Activated CD8-positive, alpha-beta memory T cell treated with anti-CD3 and anti-CD28 coated beads for 48 hours (primary cell): Measurements from ENCODE around the gene COX6B2.
A peak's percentile ranks its signal among the peaks of the same experiment; 100 is the strongest.

ENCODE experiments used
- DNase-seq, 3 experiments: peaks; one replicate each; pipeline ENCODE4 v3.0.0-alpha.2; 2020; ENCODE audit warnings: low read depth in 2 of 3, low spot score in 2 of 3

The COX6B2 gene

DNA sequence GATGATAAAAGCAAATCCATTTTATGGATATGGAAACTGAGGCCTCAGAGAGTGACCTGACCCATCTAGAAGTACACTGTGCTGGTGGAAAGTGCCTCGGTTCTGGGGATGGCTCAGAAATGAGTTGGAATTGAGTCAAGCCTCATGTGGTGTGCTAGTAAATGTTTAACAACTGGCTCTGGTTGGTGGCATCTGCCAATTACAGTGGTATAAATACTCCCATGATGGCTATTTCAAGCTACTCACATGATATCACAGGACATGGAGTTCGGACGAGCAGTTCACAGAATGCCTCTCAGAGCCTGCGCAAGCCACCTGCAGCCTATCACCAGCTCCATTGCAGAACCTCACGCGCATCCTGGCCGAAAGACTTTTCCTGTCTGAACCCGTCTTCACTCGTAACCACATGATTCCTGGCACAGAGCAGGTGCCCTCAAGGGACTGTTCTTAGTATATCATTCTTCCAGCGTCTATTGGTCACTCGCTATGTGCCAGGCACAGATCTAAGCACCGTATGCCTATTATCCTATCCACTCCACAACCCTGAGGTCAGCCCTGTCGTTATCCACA lies 38.5 kb downstream of the COX6B2 start:
- DNase-seq = no peak

GRCh38 chr19:55314396-55314795 lies 40.1 kb downstream of the COX6B2 start:
- no peak for DNase-seq

- no peak for DNase-seq
Observed at GRCh38 chr19:55312621-55313512, 41.7 kb downstream of the COX6B2 start.

GRCh38 chr19:55311797-55312196 lies 42.7 kb downstream of the COX6B2 start:
- DNase-seq = no peak

- DNase-seq = no peak
Observed at GRCh38 chr19:55311397-55311796, 43.1 kb downstream of the COX6B2 start.

GRCh38 chr19:55310498-55310897 lies 44.0 kb downstream of the COX6B2 start:
- DNase-seq = no peak

- no peak for DNase-seq
Observed at GRCh38 chr19:55309448-55309847, 45.1 kb downstream of the COX6B2 start.

GRCh38 chr19:55308281-55308680 lies 46.2 kb downstream of the COX6B2 start:
- no peak for DNase-seq

DNA sequence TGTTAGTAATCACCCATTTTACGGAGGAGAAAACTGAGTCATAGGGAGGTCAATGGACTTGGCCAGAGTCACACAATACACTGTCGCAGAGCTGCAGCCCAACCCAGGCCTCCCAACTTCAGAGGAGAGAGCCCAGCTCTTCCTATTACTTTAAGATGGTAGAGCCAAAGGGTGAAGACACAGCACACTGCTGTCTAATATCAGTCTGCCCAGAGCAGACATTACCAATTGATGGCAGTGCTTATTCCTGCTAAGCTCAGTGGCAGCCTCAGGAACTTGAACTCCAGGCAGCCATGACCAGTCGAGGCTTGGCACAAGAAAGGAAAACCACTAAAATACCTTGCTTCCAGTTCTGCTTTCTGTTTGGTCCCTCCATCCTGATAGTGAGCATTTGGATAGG lies 47.8 kb downstream of the COX6B2 start:
- DNase-seq = no peak

- no peak for DNase-seq
Observed at GRCh38 chr19:55305983-55306562, 48.4 kb downstream of the COX6B2 start.

- DNase-seq = peak in 1 of 3 experiments; percentile 22
Observed at GRCh38 chr19:55305491-55305890, 49.0 kb downstream of the COX6B2 start.

DNA sequence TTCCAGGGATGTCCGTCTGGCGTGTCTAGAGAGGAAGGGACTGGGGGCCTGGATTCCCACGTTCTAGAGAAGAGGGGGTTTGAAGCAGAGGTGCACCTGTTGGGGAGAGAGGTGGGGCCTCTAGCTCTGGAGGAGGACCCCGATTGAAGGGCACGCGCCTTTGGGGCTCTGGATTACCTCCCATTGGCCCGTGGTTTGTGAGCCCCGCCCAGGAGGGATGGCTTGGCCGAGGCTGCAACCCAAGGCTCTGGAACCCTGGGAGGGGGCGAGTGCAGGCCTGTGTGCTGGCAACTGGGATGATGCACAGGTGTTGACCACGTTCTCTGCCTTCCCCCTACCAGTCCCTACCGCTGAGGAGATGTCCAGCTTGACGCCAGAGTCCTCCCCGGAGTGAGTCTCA lies 49.5 kb downstream of the COX6B2 start:
- no peak for DNase-seq

DNA sequence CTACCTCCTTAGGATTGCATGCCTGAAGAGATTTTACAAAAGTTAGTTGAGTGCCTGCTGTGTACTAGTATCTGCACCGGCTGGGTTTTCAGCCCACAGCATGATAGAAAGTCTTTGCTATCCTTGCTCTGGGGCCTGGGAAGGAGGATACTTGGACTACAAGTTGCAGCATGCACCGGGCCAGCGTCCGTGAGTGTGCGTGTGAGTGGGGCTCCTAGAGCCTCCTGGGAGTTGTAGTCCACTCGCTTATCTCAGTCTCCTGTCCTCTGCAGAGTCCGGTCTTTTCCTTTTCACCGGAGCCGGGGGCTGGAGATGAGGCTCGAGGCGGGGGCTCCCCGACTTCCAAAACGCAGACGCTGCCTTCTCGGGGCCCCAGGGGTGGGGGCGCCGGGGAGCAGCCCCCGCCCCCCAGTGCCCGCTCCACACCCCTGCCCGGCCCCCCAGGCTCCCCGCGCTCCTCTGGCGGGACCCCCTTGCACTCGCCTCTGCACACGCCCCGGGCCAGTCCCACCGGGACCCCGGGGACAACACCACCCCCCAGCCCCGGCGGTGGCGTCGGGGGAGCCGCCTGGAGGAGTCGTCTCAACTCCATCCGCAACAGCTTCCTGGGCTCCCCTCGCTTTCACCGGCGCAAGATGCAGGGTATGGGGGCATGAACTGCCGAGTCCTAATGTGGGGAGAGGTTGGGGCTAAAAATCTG lies 50.1 kb downstream of the COX6B2 start:
- DNase-seq = no peak

DNA sequence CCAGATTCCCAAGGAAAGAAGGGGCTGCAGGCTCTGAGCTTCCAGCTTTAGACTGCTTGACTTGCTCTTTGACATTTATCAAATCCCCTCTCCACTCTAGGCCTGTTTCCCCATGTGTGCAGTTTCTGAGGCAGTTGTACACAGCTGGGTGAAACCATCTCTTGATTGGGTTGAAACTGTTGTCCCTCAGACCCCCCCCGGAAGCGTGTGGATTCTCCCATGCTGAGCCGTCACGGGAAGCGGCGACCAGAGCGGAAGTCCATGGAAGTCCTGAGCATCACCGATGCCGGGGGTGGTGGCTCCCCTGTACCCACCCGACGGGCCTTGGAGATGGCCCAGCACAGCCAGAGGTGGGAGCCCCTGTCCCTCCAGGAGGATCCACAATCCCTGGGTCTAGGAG lies 51.0 kb downstream of the COX6B2 start:
- DNase-seq = no peak

DNA sequence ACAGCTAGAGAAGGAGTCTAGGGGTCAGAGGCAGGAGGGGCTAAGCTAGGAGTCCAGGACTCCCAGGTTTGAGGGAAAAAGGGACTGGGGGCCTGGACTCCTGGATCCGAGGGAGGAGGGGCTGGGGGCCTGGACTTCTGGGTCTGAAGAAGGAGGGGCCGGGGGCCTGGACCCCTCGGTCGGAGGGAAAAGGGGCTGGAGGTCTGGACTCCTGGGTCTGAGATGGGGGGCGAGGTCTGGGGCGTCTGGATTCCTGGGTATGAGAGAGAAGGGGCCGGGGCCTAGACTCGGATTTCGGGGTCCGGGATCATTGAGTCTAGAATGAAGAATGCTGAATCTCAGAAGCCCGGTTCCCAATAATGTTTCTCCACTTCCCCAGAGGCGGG lies 52.2 kb downstream of the COX6B2 start:
- DNase-seq = no peak

DNA sequence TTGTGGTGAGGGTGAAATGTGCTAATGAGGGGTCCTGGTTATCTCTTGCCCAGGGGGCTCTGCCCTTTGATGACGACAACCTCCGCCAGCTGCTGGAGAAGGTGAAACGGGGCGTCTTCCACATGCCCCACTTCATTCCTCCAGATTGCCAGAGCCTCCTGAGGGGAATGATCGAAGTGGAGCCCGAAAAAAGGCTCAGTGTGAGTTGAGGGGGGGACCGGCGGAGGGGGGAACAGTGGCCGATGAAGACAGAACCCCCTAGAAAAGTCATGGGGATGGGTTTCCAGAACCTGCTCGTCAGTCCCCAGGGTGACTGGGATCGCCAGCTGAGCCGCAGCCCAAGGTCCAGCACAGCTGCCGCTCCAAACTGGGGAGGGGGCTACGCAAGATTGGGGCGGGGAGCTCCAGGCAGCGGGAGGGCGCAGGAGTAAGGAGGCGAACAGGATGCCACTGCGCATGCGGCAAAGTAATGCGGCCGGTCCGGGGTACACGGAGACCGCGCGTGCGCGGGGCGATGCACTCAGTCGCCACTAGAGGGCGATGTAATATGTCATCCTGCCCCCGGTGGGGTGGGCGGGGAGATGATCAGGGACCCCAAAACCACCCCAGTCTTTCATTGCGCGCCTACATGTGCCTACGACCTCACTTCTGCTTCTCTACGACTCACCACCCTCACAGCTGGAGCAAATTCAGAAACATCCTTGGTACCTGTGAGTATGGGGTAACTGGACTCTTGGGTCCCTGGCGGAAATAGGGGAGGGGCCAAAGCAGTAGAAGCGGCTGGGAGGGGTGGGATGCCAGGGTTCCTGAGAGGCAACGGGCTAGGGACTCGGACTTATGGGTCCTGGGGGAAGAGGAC lies 52.8 kb downstream of the COX6B2 start:
- DNase-seq = peak; percentile 85 to 100 (median 99)

DNA sequence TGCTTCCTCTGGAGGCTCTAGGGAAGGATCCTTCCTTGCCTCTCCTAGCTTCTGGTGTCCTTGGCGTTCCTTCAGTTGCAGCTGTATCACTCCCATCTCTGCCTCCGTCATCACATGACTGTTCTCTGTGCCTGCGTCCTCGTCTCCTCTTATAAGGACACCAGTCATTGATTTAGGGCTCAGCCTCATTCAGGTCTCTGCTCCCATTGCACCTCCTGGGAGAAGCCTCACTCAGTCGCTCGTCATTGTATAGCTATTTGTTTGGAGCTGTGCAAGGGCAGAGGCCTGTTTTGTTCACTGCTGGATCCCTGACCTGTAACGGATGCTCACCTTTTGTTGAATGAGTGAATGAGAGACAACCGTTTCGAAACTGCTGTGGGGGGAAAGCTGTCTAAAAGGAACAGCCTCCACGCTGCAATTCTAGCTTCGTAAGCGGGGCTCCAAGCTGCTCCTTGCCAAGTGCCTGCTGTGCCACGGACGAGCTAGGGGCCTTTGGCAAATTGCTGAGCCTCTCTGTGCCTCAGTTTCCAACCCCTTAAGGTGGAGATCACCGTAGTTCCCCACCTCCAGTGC lies 53.5 kb downstream of the COX6B2 start:
- no peak for DNase-seq

DNA sequence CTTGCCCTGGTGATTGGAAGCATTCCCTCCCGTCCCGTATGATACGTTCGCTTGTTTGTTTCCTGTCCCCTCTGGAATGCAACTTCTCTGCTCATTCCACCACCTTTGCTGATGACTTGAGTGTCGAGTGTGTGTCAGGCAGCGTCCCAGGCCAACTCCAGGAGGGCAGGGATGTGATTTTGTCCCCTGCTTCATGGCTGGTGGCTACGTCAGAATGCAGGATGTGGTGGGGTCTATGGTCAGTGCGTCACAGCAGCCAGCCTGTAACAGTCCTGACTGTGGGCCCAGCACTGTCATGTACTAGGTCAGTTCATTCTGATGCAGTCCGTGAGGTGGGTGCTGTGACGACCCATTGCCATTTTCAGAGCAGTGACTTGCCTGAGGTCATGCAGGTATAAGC lies 54.5 kb downstream of the COX6B2 start:
- DNase-seq = no peak
